Common myeloid progenitor, CD34-positive (primary cell): Measurements from ENCODE around the gene BCL2L12.

ENCODE experiments used
- CTCF ChIA-PET: fragments of 350-600 bp; sonication (Branson Sonifier 250); formaldehyde crosslinking; loops from one replicate; lab custom pipeline; 2021; ENCODE audit warnings: antibody characterized with exemption; lab: Charles Lee
- POLR2A ChIA-PET: fragments of 350-600 bp; sonication (Branson Sonifier 250); formaldehyde crosslinking; loops from one replicate; lab custom pipeline; 2021; ENCODE audit warnings: antibody characterized with exemption; lab: Charles Lee
- DNase-seq, 3 donors: peaks; one replicate each; pipeline versions ENCODE4 v3.0.0 to v3.0.0-alpha.2; 2013
- H3K27ac ChIP-seq, 2 experiments: 1 replicate in 1 of 2; 2 replicates in 1 of 2; pipeline ENCODE4 v1.7.0; 2013; ENCODE audit warnings: inconsistent platforms in 2 of 2, low read length in 2 of 2, mild to moderate bottlenecking in 2 of 2, low read depth in 1 of 2, moderate library complexity in 1 of 2; ENCODE audit not compliant: severe bottlenecking in 2 of 2, insufficient read depth in 1 of 2, poor library complexity in 1 of 2
- H3K27me3 ChIP-seq, 5 experiments: replicated peaks in 2 of 5; 1 replicate in 3 of 5; 2 replicates in 2 of 5; pipeline versions ENCODE4 v1.6.1 to v1.7.0; 2013; ENCODE audit warnings: low read length in 4 of 5, mild to moderate bottlenecking in 2 of 5, moderate library complexity in 2 of 5, inconsistent platforms in 1 of 5; ENCODE audit not compliant: insufficient read depth in 5 of 5, control insufficient read depth in 4 of 5
- H3K36me3 ChIP-seq, 4 experiments: 1 replicate in 2 of 4; 2 replicates in 2 of 4; pipeline versions ENCODE4 v1.6.1 to v1.7.0; 2013; ENCODE audit warnings: low read length in 3 of 4, control low read depth in 1 of 4, mild to moderate bottlenecking in 1 of 4; ENCODE audit not compliant: control insufficient read depth in 4 of 4, insufficient read depth in 4 of 4
- H3K4me1 ChIP-seq, 4 experiments: 1 replicate in 3 of 4; 2 replicates in 1 of 4; pipeline versions ENCODE4 v1.6.1 to v1.7.1; 2013; ENCODE audit warnings: low read length in 3 of 4, mild to moderate bottlenecking in 3 of 4, control low read depth in 1 of 4, inconsistent platforms in 1 of 4, moderate library complexity in 1 of 4; ENCODE audit not compliant: control insufficient read depth in 4 of 4, insufficient read depth in 4 of 4; ENCODE audit errors: control extremely low read depth in 1 of 4
- H3K4me3 ChIP-seq, 7 experiments: 1 replicate in 4 of 7; 2 replicates in 3 of 7; pipeline versions ENCODE4 v1.5.1 to v1.7.0; 2013; ENCODE audit warnings: mild to moderate bottlenecking in 7 of 7, low read length in 6 of 7, moderate library complexity in 6 of 7, inconsistent platforms in 2 of 7, low read depth in 2 of 7, control low read depth in 1 of 7; ENCODE audit not compliant: insufficient read depth in 4 of 7, control insufficient read depth in 1 of 7; ENCODE audit errors: extremely low read depth in 1 of 7
- H3K9me3 ChIP-seq, 5 experiments: 1 replicate in 4 of 5; 2 replicates in 1 of 5; pipeline versions ENCODE4 v1.6.1 to v1.7.1; 2013; ENCODE audit warnings: low read length in 4 of 5, mild to moderate bottlenecking in 2 of 5, inconsistent platforms in 1 of 5, low read depth in 1 of 5, moderate library complexity in 1 of 5; ENCODE audit not compliant: control insufficient read depth in 4 of 5, insufficient read depth in 2 of 5; ENCODE audit errors: control extremely low read depth in 1 of 5
- WGBS: methylation state at CpG from one replicate; pipeline ENCODE4 v1.1.5; 2013; ENCODE audit not compliant: insufficient coverage; 5-methylcytosine and 5-hydroxymethylcytosine counted together

BCL2L12 gene

GRCh38 chr19:49696115-49696514 is 30.4 kb downstream of the BCL2L12 start:
- H3K4me1 ChIP-seq = peaks cover 0 to 6% (median 4%) of the 10 kb centered on the region in 4 experiments
- 100% methylated on average over 2 of the region's 6 CpGs for WGBS
- H3K36me3 ChIP-seq = no peaks in the 10 kb centered on the region
- no peak overlapping the region for H3K27ac ChIP-seq
- ChIA-PET POLR2A (no interaction called here), CTCF (interaction anchor here (1.3 to 1.7 kb wide), 2 partner anchors 15 to 21 kb away, joined by 3 read pairs; no protein-coding TSS in a partner anchor)
- H3K4me3 ChIP-seq = no peak overlapping the region
- H3K27me3 ChIP-seq = peaks cover 0 to 26% (median 15%) of the 10 kb centered on the region in 5 experiments
- no peak for DNase-seq
- H3K9me3 ChIP-seq = no peaks in the 10 kb centered on the region

GRCh38 chr19:49696865-49697264 is 31.1 kb downstream of the BCL2L12 start:
- Histone ChIP-seq H3K4me3 (no peak overlapping the region), H3K27me3 (peaks cover 0 to 23% (median 10%) of the 10 kb centered on the region in 5 experiments), H3K36me3 (no peaks in the 10 kb centered on the region), H3K27ac (no peak overlapping the region), H3K9me3 (no peaks in the 10 kb centered on the region), H3K4me1 (no peaks in the 10 kb centered on the region)
- DNase-seq = no peak
- CTCF ChIA-PET = interaction anchor here (1.3 to 1.7 kb wide), 2 partner anchors 16 to 21 kb away, joined by 3 read pairs; no protein-coding TSS in a partner anchor
- 96% methylated on average over 6 of the region's 7 CpGs for WGBS
- POLR2A ChIA-PET = no interaction called here

- ChIA-PET POLR2A (interaction anchor here (0.6 kb wide), 1 partner anchor 20 kb away, joined by 4 read pairs; no protein-coding TSS in a partner anchor), CTCF (interaction anchor here (0.8 to 1.2 kb wide), 2 partner anchors 10 to 14 kb away, joined by 3 read pairs; partner anchors contain the start of gene ADM5)
- Histone ChIP-seq H3K27ac (no peak overlapping the region), H3K4me3 (no peak overlapping the region), H3K36me3 (no peaks in the 10 kb centered on the region), H3K9me3 (no peaks in the 10 kb centered on the region), H3K27me3 (peaks cover 0 to 15% (median 4%) of the 10 kb centered on the region in 5 experiments), H3K4me1 (no peaks in the 10 kb centered on the region)
- 87% methylated on average over 3 of the region's 5 CpGs for WGBS
- no peak for DNase-seq
These were observed 33.6 kb downstream of the BCL2L12 start for GRCh38 chr19:49699364-49699763.

- POLR2A ChIA-PET = no interaction called here
- Histone ChIP-seq H3K4me1 (no peaks in the 10 kb centered on the region), H3K36me3 (no peaks in the 10 kb centered on the region), H3K4me3 (no peak overlapping the region), H3K27me3 (peaks cover 0 to 15% (median 4%) of the 10 kb centered on the region in 5 experiments), H3K27ac (no peak overlapping the region), H3K9me3 (no peaks in the 10 kb centered on the region)
- DNase-seq = no peak
- 75% methylated on average over 4 of the region's 11 CpGs for WGBS
- CTCF ChIA-PET = interaction anchor here (0.6 to 1.0 kb wide), 3 partner anchors 10 to 161 kb away, joined by 3 to 5 read pairs (median 3); no protein-coding TSS in a partner anchor
These were observed 34.8 kb downstream of the BCL2L12 start for GRCh38 chr19:49700563-49700962.

- Histone ChIP-seq H3K36me3 (no peaks in the 10 kb centered on the region), H3K27ac (no peak overlapping the region), H3K27me3 (peaks cover 0 to 15% (median 4%) of the 10 kb centered on the region in 5 experiments), H3K9me3 (no peaks in the 10 kb centered on the region), H3K4me1 (no peaks in the 10 kb centered on the region), H3K4me3 (no peak overlapping the region)
- no peak for DNase-seq
- ChIA-PET POLR2A (no interaction called here), CTCF (no interaction called here)
- WGBS = 73% methylated on average over 32 of the region's 40 CpGs
These were observed 35.6 kb downstream of the BCL2L12 start for GRCh38 chr19:49701271-49701786.

GRCh38 chr19:49704888-49705642 is 39.3 kb downstream of the BCL2L12 start:
- no peak for DNase-seq
- ChIA-PET POLR2A (no interaction called here), CTCF (interaction anchor here (1.1 kb wide), 2 partner anchors 13 to 20 kb away, joined by 3 read pairs; no protein-coding TSS in a partner anchor)
- Histone ChIP-seq H3K36me3 (no peaks in the 10 kb centered on the region), H3K4me1 (no peaks in the 10 kb centered on the region), H3K27me3 (peaks cover 0 to 15% (median 4%) of the 10 kb centered on the region in 5 experiments), H3K9me3 (no peaks in the 10 kb centered on the region), H3K27ac (no peak overlapping the region), H3K4me3 (no peak overlapping the region)
- 91% methylated on average over 14 of the region's 22 CpGs for WGBS

- Histone ChIP-seq H3K27me3 (peaks cover 0 to 7% (median 2%) of the 10 kb centered on the region in 5 experiments), H3K9me3 (no peaks in the 10 kb centered on the region), H3K36me3 (no peaks in the 10 kb centered on the region), H3K4me1 (no peaks in the 10 kb centered on the region), H3K27ac (no peak overlapping the region), H3K4me3 (no peak overlapping the region)
- ChIA-PET POLR2A (no interaction called here), CTCF (no interaction called here)
- 98% methylated on average over 15 of the region's 16 CpGs for WGBS
- no peak for DNase-seq
These were observed 40.2 kb downstream of the BCL2L12 start for GRCh38 chr19:49705919-49706318.
